Measurements from ENCODE around the gene GIGYF2. TPM values are rescaled to one million over a fixed set of nuclear protein-coding genes. Genes with fewer than 3 reads are reported as not detected.
A peak's percentile ranks its signal among the peaks of the same experiment; 100 is the strongest.

GIGYF2 gene
- total and polyA plus RNA-seq, 2 of the 4 experiments (the other 2 are of a cell fraction): 14.7 to 66.0 TPM

DNA sequence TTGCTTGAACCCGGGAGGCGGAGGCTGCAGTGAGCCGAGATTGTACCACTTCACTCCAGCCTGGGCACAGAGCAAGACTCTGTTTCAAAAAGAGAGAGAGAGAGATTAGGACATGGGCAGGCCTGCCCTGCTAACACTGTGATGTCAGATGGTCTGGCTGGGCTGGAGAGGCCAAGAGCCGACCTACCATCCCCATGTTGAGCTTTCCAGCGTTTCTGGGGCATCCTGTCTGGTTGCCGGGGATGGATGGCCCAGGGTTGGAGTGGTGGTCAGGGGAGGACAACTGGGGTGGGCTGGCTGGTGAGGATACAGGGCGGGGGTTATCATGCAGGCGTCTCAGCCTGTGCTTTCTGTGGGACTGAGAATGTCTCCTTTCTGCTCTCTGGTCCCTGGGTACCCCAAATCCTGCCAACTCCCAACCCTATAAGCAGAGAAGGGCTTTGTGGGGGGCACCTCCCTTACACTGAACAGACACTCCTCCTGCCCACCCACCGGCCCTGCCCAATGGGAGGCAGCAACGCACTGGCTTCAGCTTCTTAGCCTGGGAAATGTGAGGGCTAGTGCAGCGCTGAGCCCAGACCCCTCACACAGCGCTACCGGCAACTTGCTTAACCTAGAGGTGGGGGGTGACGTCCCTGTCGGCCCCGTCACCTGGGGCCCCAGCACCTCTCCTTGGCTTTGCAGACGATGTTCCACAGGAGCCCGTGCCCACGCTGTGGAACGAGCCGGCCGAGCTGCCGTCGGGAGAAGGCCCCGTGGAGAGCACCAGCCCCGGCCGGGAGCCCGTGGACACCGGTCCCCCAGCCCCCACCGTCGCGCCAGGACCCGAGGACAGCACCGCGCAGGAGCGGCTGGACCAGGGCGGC, 178.4 kb downstream of the GIGYF2 start (continued):
- TF ChIP-seq POLR2A (IDR thresholded peaks at IDR 0.05; ENCODE audit: low read depth, low read length): no peak

DNA sequence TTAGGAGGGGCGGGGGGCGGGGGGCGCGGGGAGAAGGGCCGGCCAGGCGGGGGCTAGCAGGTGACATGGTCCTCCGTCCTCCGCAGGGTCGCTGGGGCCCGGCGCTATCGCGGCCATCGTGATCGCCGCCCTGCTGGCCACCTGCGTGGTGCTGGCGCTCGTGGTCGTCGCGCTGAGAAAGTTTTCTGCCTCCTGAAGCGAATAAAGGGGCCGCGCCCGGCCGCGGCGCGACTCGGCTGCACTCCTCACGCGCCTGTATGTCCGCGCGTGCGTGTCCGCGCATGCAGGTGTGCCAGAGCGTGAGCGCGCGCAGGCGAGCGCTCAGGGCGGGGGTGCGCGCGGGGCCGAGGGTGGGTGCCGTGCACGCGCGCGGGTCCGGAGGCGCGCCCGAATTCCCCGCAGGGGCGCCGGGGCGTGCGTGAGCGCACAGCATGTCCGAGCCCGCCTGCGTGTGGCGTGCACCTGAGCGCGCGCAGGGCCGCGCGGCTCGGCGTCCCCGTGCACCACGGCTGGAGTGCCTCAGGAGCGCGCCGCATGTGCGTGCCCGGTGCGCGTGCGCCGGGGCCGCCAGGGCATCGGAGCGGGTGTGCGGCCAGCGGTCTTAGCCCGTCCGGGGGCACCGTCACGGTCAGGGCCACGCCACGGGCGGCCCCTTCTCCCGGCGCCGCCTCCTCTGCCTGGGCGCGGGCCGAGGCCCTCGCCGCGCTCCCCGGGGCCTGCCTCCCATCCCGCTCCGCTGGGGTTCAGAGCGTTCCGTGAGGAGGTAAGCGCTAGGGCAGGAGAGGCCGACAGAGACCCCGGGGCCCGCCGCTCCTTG, 179.2 kb downstream of the GIGYF2 start:
- POLR2A ChIA-PET (ENCODE audit: unreplicated experiment): no interaction called here
- Histone ChIP-seq H2BK5ac (ENCODE audit: low read depth, low read length, poor library complexity, severe bottlenecking) (no peak overlapping the region), H3K9ac (ENCODE audit: low read depth, low read length) (no peak overlapping the region), H3K4me3 (ENCODE audit: insufficient read depth, low read depth, low read length) (peak overlapping the region; percentile 38), H2AK5ac (ENCODE audit: low read depth, low read length) (no peak overlapping the region), H3K27ac (ENCODE audit: insufficient read depth, low read length) (no peak overlapping the region), H3K27me3 (ENCODE audit: control insufficient read depth, insufficient read depth, low read length) (peaks cover 18% of the 10 kb centered on the region), H3K56ac (ENCODE audit: extremely low read depth, insufficient read depth, low read length) (no peak overlapping the region), H2BK20ac (ENCODE audit: low read depth, low read length) (no peak overlapping the region), H4K20me1 (ENCODE audit: insufficient read depth, low read length) (no peaks in the 10 kb centered on the region; the same call in 1 of the 2 replicates), H2BK15ac (ENCODE audit: low read depth, low read length) (no peak overlapping the region), H2AFZ (replicated peaks; ENCODE audit: low read length, poor library complexity) (peak overlapping the region; percentile 78), H3K4ac (ENCODE audit: low read depth, low read length) (no peak overlapping the region), H2AK9ac (replicated peaks; ENCODE audit: low read depth, low read length, poor library complexity) (no peak overlapping the region), H4K8ac (ENCODE audit: low read depth in 2 of 2, low read length in 2 of 2) (no peak overlapping the region), H3K79me1 (ENCODE audit: low read depth in 1 of 2, low read length in 2 of 2) (no peaks in the 10 kb centered on the region), H3K4me1 (ENCODE audit: control insufficient read depth, insufficient read depth, low read length) (peaks cover 1% of the 10 kb centered on the region; the same call in 1 of the 2 replicates), H3K23ac (ENCODE audit: low read depth, low read length) (no peak overlapping the region), H3K9me3 (ENCODE audit: control insufficient read depth, insufficient read depth, low read length) (no peaks in the 10 kb centered on the region), H4K91ac (ENCODE audit: insufficient read depth, low read depth, low read length) (no peak overlapping the region), H3K18ac (ENCODE audit: low read depth, low read length) (no peak overlapping the region), H2BK120ac (ENCODE audit: low read depth, low read length) (no peak overlapping the region), H4K5ac (ENCODE audit: low read depth, low read length) (no peak overlapping the region), H3K36me3 (ENCODE audit: control insufficient read depth, insufficient read depth, low read length) (no peaks in the 10 kb centered on the region), H3K14ac (replicated peaks; ENCODE audit: low read depth, low read length) (no peak overlapping the region), H3K4me2 (ENCODE audit: low read depth, low read length) (peak overlapping the region; percentile 61), H3K9me1 (ENCODE audit: insufficient read depth, low read length) (no peaks in the 10 kb centered on the region)
- DNase-seq: no peak
- BruUV-seq (replicated peaks): no TSS peak
- dilution Hi-C loops (cut with HindIII; ENCODE audit: low sequenced_read_pairs, unreplicated experiment): no loop called here
- CTCF ChIA-PET: no interaction called here
- TF ChIP-seq MAZ (IDR thresholded peaks at IDR 0.05; ENCODE audit: borderline replicate concordance, low read depth, low read length) (no peak), RAD21 (IDR thresholded peaks at IDR 0.05; ENCODE audit: low read length) (no peak), NFE2L2 (IDR thresholded peaks at IDR 0.05; ENCODE audit: low read depth, low read length) (no peak), CHD1 (IDR thresholded peaks at IDR 0.05; ENCODE audit: low read depth, low read length) (no peak), SMC3 (IDR thresholded peaks at IDR 0.05; ENCODE audit: low read depth, low read length) (no peak), BHLHE40 (IDR thresholded peaks at IDR 0.05; ENCODE audit: low read depth, low read length) (no peak), RCOR1 (IDR thresholded peaks at IDR 0.05; ENCODE audit: insufficient replicate concordance, low read length) (no peak)
- TF ChIP-seq, protein P1, sequence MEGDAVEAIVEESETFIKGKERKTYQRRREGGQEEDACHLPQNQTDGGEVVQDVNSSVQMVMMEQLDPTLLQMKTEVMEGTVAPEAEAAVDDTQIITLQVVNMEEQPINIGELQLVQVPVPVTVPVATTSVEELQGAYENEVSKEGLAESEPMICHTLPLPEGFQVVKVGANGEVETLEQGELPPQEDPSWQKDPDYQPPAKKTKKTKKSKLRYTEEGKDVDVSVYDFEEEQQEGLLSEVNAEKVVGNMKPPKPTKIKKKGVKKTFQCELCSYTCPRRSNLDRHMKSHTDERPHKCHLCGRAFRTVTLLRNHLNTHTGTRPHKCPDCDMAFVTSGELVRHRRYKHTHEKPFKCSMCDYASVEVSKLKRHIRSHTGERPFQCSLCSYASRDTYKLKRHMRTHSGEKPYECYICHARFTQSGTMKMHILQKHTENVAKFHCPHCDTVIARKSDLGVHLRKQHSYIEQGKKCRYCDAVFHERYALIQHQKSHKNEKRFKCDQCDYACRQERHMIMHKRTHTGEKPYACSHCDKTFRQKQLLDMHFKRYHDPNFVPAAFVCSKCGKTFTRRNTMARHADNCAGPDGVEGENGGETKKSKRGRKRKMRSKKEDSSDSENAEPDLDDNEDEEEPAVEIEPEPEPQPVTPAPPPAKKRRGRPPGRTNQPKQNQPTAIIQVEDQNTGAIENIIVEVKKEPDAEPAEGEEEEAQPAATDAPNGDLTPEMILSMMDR (conservative IDR thresholded peaks at IDR 0.05; ENCODE audit: low read depth, low read length): 0 out of 2 replicates have a peak, but pooled peaks have one; percentile 18
- ATAC-seq (ENCODE audit: low read depth): peak; percentile 64
- intact Hi-C loops (cut with micrococcal nuclease): no loop called here
- in situ Hi-C loops (cut with MboI; ENCODE audit: low sequenced_read_pairs): no loop called here
- 4% methylated on average over 59 of the region's 119 CpGs; no CpG with 5 or more reads in 1 of the 2 experiments for WGBS, 2 experiments (ENCODE audit: extremely low coverage in 2 of 2, insufficient read length in 1 of 2)

All from IMR-90 (cell line).